EL (cell line): Measurements from ENCODE around the gene HIPK2.
A peak's percentile ranks its signal among the peaks of the same experiment; 100 is the strongest.

Source experiments
- DNase-seq: peaks from one replicate; pipeline ENCODE4 v3.0.0-alpha.2; 2016

HIPK2 gene

GRCh38 chr7:139750459-139751095 lies 27.2 kb downstream of the HIPK2 start:
- DNase-seq: no peak

GRCh38 chr7:139749545-139749944 lies 28.3 kb downstream of the HIPK2 start:
- DNase-seq: no peak

- DNase-seq: no peak
These were observed 28.9 kb downstream of the HIPK2 start for GRCh38 chr7:139748941-139749340.

- DNase-seq: no peak
These were observed 29.4 kb downstream of the HIPK2 start for GRCh38 chr7:139748373-139748765.

- no peak for DNase-seq
These were observed 30.0 kb downstream of the HIPK2 start for GRCh38 chr7:139747662-139748372.

GRCh38 chr7:139746652-139747051 lies 31.1 kb downstream of the HIPK2 start:
- DNase-seq: no peak

- no peak for DNase-seq
These were observed 32.1 kb downstream of the HIPK2 start for GRCh38 chr7:139745678-139746143.

- no peak for DNase-seq
These were observed 32.8 kb downstream of the HIPK2 start for GRCh38 chr7:139744768-139745677.

- no peak for DNase-seq
These were observed 33.6 kb downstream of the HIPK2 start for GRCh38 chr7:139743967-139744767.

- no peak for DNase-seq
These were observed 34.4 kb downstream of the HIPK2 start for GRCh38 chr7:139743267-139743966.

GRCh38 chr7:139741789-139742344 lies 35.9 kb downstream of the HIPK2 start:
- no peak for DNase-seq

GRCh38 chr7:139741239-139741638 lies 36.6 kb downstream of the HIPK2 start:
- no peak for DNase-seq

GRCh38 chr7:139739863-139740597 lies 37.8 kb downstream of the HIPK2 start:
- DNase-seq: no peak

GRCh38 chr7:139738772-139739171 lies 39.0 kb downstream of the HIPK2 start:
- DNase-seq: no peak

- DNase-seq: no peak
These were observed 39.7 kb downstream of the HIPK2 start for GRCh38 chr7:139738101-139738489.

GRCh38 chr7:139737221-139738100 lies 40.3 kb downstream of the HIPK2 start:
- peak; percentile 51 for DNase-seq

GRCh38 chr7:139735912-139736595 lies 41.7 kb downstream of the HIPK2 start:
- no peak for DNase-seq

GRCh38 chr7:139735466-139735865 lies 42.3 kb downstream of the HIPK2 start:
- DNase-seq: no peak

- DNase-seq: peak; percentile 85
These were observed 43.4 kb downstream of the HIPK2 start for GRCh38 chr7:139734395-139734794.
